Hippocampal formation (tissue), 2 donors: ENCODE data around the gene UIMC1.
A peak's percentile ranks its signal among the peaks of the same experiment; 100 is the strongest.
"Not testable (repeated sequence)": the region's sequence is repeated elsewhere in the genome, so short reads cannot be mapped to it uniquely, and the experiment has no call there.

ENCODE experiments used
- DNase-seq, 2 donors: peaks; one replicate each; lab custom pipeline; 2025; lab: John Stamatoyannopoulos, UW

Gene UIMC1

GRCh38 chr5:177006265-177006972 is at the start of gene UIMC1:
UIMC1 (minus strand) TSS chr5:177006779; CDS start chr5:176982615, 24,164 bp downstream.
- DNase-seq: peak; percentile 85 to 89

- DNase-seq: no peak
Measured at GRCh38 chr5:177049285-177049684, 42.7 kb upstream of the UIMC1 start.

- not testable (repeated sequence) for DNase-seq
Measured at GRCh38 chr5:177048531-177048930, 42.0 kb upstream of the UIMC1 start.

GRCh38 chr5:177045631-177046030 is 39.1 kb upstream of the UIMC1 start:
- no peak for DNase-seq

- no peak for DNase-seq
Measured at GRCh38 chr5:177044641-177045040, 38.1 kb upstream of the UIMC1 start.

- no peak for DNase-seq
Measured at GRCh38 chr5:177043958-177044357, 37.4 kb upstream of the UIMC1 start.

- DNase-seq: no peak
Measured at GRCh38 chr5:177043114-177043513, 36.5 kb upstream of the UIMC1 start.

- DNase-seq: no peak
Measured at GRCh38 chr5:177041936-177042335, 35.4 kb upstream of the UIMC1 start.

- peak in 1 of 2 donors; percentile 21 for DNase-seq
Measured at GRCh38 chr5:177040814-177041420, 34.3 kb upstream of the UIMC1 start.

GRCh38 chr5:177036921-177037320 is 30.3 kb upstream of the UIMC1 start:
- no peak for DNase-seq

- no peak for DNase-seq
Measured at GRCh38 chr5:177036443-177036842, 29.9 kb upstream of the UIMC1 start.

- no peak for DNase-seq
Measured at GRCh38 chr5:177035976-177036375, 29.4 kb upstream of the UIMC1 start.

GRCh38 chr5:177029498-177029897 is 22.9 kb upstream of the UIMC1 start:
- no peak for DNase-seq

- DNase-seq: no peak
Measured at GRCh38 chr5:177027665-177028064, 21.1 kb upstream of the UIMC1 start.

GRCh38 chr5:177025101-177025601 is 18.6 kb upstream of the UIMC1 start:
- DNase-seq: no peak

- no peak for DNase-seq
Measured at GRCh38 chr5:177024559-177024958, 18.0 kb upstream of the UIMC1 start.

GRCh38 chr5:177023303-177023664 is 16.7 kb upstream of the UIMC1 start:
- DNase-seq: peak in 1 of 2 donors; percentile 2

- peak; percentile 72 for DNase-seq
Measured at GRCh38 chr5:177022386-177023302, 16.1 kb upstream of the UIMC1 start, which contains the start of gene ZNF346. ZNF346 (plus strand) TSS chr5:177022696; CDS start chr5:177022739, 43 bp downstream.

- no peak for DNase-seq
Measured at GRCh38 chr5:177020033-177020432, 13.5 kb upstream of the UIMC1 start.

- DNase-seq: no peak
Measured at GRCh38 chr5:177018341-177018740, 11.8 kb upstream of the UIMC1 start.

GRCh38 chr5:177015156-177015555 is 8.6 kb upstream of the UIMC1 start:
- no peak for DNase-seq

GRCh38 chr5:177010153-177010552 is 3.6 kb upstream of the UIMC1 start:
- no peak for DNase-seq
